Activated B cell treated with CpG ODN at 0.5 μM for 24 hours (primary cell): ENCODE measurements around the gene NF2. TPM values are rescaled to one million over a fixed set of nuclear protein-coding genes. Genes with fewer than 3 reads are reported as not detected.
A peak's percentile ranks its signal among the peaks of the same experiment; 100 is the strongest.
"Not testable (repeated sequence)": the region's sequence is repeated elsewhere in the genome, so short reads cannot be mapped to it uniquely, and the experiment has no call there.

Experiments used
- ATAC-seq: fragments of 200-7000 bp; cut with Tn5 transposase; one replicate; pipeline ENCODE4 v1.10.0; 2021; ENCODE audit warnings: low read depth, mild to moderate bottlenecking, moderate library complexity
- CTCF ChIA-PET: fragments of 350-600 bp; sonication (Branson Sonifier 250); formaldehyde crosslinking; loops from one replicate; lab custom pipeline; 2021; ENCODE audit warnings: antibody characterized with exemption; lab: Charles Lee
- POLR2A ChIA-PET: fragments of 350-600 bp; sonication (Branson Sonifier 250); formaldehyde crosslinking; loops from one replicate; lab custom pipeline; 2021; ENCODE audit warnings: antibody characterized with exemption; lab: Charles Lee
- DNase-seq: peaks from one replicate; pipeline ENCODE4 v3.0.0; 2022
- H3K27ac Mint-ChIP-seq: one replicate; pipeline ENCODE4 v1.8.0; 2020; ENCODE audit warnings: mixed read lengths
- H3K27me3 Mint-ChIP-seq: one replicate; pipeline ENCODE4 v1.8.0; 2021; ENCODE audit warnings: mixed read lengths
- H3K36me3 Mint-ChIP-seq: one replicate; pipeline ENCODE4 v1.8.0; 2021; ENCODE audit warnings: low read depth, mixed read lengths
- H3K4me1 Mint-ChIP-seq: one replicate; pipeline ENCODE4 v1.8.0; 2021; ENCODE audit warnings: mixed read lengths
- H3K4me3 Mint-ChIP-seq: one replicate; pipeline ENCODE4 v1.8.0; 2020; ENCODE audit warnings: mild to moderate bottlenecking, mixed read lengths
- H3K9me3 Mint-ChIP-seq: one replicate; pipeline ENCODE4 v1.8.0; 2020; ENCODE audit warnings: mixed read lengths
- CTCF ChIP-seq: fragments of 200-600 bp; IDR thresholded peaks from one replicate; pipeline ENCODE4 v1.8.0; 2022; ENCODE audit warnings: antibody characterized with exemption, mild to moderate bottlenecking
- intact Hi-C: fragments of 100-400 bp; cut with micrococcal nuclease; formaldehyde crosslinking; loops from one replicate; pipeline ENCODE4 v1.15.1; 2024
- total RNA-seq: library from RNA; stranded (reverse); gene quantifications from 2 replicates; pipeline ENCODE4 v1.2.3, GENCODE V29; 2022

NF2 gene
- total RNA-seq, 1 donor from 2014 or later: 30.3 TPM

GRCh38 chr22:29581799-29582198 lies 21.6 kb upstream of the NF2 start:
- ChIA-PET CTCF (no interaction called here), POLR2A (interaction anchor here (0.6 to 0.7 kb wide), 7 partner anchors 20 to 1387 kb away, joined by 3 to 8 read pairs (median 4); partner anchors contain the start of genes THOC5 and TUG1)
- DNase-seq: no peak
- no peak for TF ChIP-seq CTCF
- Mint-ChIP-seq H3K4me3 (peak overlapping the region; percentile 92), H3K9me3 (no peaks in the 10 kb centered on the region), H3K27me3 (no peaks in the 10 kb centered on the region), H3K27ac (peak overlapping the region; percentile 86), H3K4me1 (peaks cover 18% of the 10 kb centered on the region), H3K36me3 (no peaks in the 10 kb centered on the region)
- intact Hi-C loops: loop anchor here (1.0 to 2.0 kb wide), 5 partner anchors 22 to 843 kb away; partner anchors contain the start of genes AP1B1, MTFP1, NF2 and THOC5
- ATAC-seq: no peak

GRCh38 chr22:29584975-29585374 lies 18.5 kb upstream of the NF2 start:
- H3K9me3 Mint-ChIP-seq: no peaks in the 10 kb centered on the region
- DNase-seq (no peak), ATAC-seq (no peak)
- TF ChIP-seq CTCF: no peak
- POLR2A ChIA-PET: interaction anchor here (0.8 to 1.2 kb wide), 2 partner anchors 10 to 51 kb away, joined by 3 to 7 read pairs; no protein-coding TSS in a partner anchor
- H3K27me3 Mint-ChIP-seq: no peaks in the 10 kb centered on the region
- no peak overlapping the region for H3K27ac Mint-ChIP-seq
- no peaks in the 10 kb centered on the region for H3K36me3 Mint-ChIP-seq
- intact Hi-C loops: no loop called here
- CTCF ChIA-PET: no interaction called here
- peaks cover 17% of the 10 kb centered on the region for H3K4me1 Mint-ChIP-seq
- H3K4me3 Mint-ChIP-seq: no peak overlapping the region

DNA sequence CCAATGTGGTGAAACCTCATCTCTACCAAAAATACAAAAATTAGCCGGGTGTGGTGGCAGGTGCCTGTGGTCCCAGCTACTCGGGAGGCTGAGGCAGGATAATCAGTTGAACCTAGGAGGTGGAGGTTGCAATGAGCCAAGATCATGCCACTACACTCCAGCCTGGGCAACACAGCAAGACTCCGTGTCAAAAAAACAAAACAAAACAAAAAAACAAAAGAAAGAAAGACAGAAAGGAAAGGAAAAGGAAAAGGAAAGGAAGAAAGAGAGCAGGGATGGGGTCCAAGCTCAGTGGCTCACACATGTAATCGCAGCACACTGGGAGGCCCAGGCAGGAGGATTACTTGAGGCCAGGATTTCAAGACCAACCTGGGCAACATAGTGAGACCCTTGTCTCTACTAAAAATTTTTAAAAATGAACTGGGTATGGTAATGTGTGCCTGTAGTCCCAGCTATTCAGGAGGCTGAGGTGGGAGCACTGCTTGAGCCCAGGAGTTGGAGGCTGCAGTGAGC lies 17.2 kb upstream of the NF2 start:
- intact Hi-C loops, ATAC-seq, H3K27me3 Mint-ChIP-seq, DNase-seq, CTCF ChIA-PET, POLR2A ChIA-PET, H3K36me3 Mint-ChIP-seq, H3K4me3 Mint-ChIP-seq, H3K27ac Mint-ChIP-seq, H3K9me3 Mint-ChIP-seq: not testable (repeated sequence)
- H3K4me1 Mint-ChIP-seq: peaks cover 12% of the 10 kb centered on the region

DNA sequence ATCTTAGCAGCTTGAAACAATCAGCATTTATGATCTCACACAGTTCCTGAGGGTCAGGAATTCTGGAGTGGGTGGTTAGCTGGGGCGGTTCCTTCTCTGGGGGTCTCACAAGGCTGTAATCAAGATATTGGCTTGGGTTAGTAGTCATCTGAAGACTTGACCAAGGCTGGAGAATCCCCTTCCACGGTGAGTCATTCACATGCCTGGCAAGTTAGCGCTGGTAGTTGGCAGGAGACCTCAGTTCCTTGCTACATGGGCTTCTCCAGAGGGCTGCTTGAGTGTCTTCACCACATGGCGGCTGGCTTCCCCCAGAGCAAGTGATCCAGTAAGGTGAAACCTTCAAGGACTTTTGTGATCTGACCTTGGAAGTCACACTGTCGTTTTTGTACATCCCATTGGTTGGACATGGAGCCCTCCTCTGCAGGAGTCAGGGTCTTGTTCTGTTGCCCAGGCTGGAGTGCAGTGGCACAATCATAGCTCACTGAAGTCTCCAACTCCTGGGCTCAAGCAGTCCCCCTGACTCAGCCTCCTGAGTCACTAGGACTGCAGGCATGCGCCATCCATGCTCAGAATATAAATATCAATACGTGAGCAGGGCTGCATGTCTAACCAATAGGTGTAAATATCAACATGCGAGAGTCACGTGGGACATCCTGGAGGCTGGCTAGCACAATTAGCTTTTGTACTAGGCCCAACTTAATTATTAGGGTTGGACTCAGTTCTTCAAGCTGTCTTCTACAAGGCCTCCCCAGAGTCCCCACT lies 15.3 kb upstream of the NF2 start:
- Mint-ChIP-seq H3K4me1 (peaks cover 6% of the 10 kb centered on the region), H3K9me3 (no peaks in the 10 kb centered on the region), H3K27me3 (no peaks in the 10 kb centered on the region), H3K27ac (no peak overlapping the region), H3K36me3 (no peaks in the 10 kb centered on the region), H3K4me3 (no peak overlapping the region)
- intact Hi-C loops: no loop called here
- DNase-seq (no peak), ATAC-seq (no peak)
- no peak for TF ChIP-seq CTCF
- POLR2A ChIA-PET: interaction anchor here (0.6 kb wide), 1 partner anchor 196 kb away, joined by 6 read pairs; no protein-coding TSS in a partner anchor
- CTCF ChIA-PET: interaction anchor here (1.4 to 1.9 kb wide), 2 partner anchors 16 to 38 kb away, joined by 3 to 5 read pairs; no protein-coding TSS in a partner anchor

DNA sequence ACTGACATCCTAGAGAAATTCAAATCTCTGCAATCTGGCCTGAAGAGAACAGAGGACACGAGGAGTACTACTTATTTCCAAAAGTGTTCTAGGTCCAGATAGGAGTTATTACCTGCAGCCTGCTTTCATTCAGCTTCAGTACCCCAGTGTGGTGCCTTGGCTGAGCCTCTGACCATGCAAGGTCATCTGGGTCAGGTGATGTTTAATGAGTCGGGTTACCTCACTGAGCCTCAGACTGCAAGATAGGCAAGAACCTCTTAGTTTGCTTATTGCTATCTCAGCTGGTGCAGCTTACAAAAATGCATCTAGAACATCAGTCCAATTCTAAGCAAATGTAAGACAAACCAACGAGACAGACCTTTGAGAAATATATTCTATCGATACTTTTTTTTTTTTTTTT lies 9.5 kb upstream of the NF2 start:
- no peaks in the 10 kb centered on the region for H3K9me3 Mint-ChIP-seq
- H3K27ac Mint-ChIP-seq: no peak overlapping the region
- ChIA-PET POLR2A (interaction anchor here (0.7 kb wide), 1 partner anchor 39 kb away, joined by 8 read pairs; no protein-coding TSS in a partner anchor), CTCF (no interaction called here)
- H3K4me3 Mint-ChIP-seq: no peak overlapping the region
- intact Hi-C loops: loop anchor here (5.0 kb wide), 1 partner anchor 197 kb away; no protein-coding TSS in a partner anchor
- no peaks in the 10 kb centered on the region for H3K36me3 Mint-ChIP-seq
- DNase-seq (no peak), ATAC-seq (no peak)
- no peaks in the 10 kb centered on the region for H3K27me3 Mint-ChIP-seq
- H3K4me1 Mint-ChIP-seq: peaks cover 6% of the 10 kb centered on the region
- TF ChIP-seq CTCF: no peak

- H3K27me3 Mint-ChIP-seq, ATAC-seq, H3K4me1 Mint-ChIP-seq, DNase-seq, H3K36me3 Mint-ChIP-seq, H3K9me3 Mint-ChIP-seq, CTCF ChIA-PET, H3K4me3 Mint-ChIP-seq, H3K27ac Mint-ChIP-seq: not testable (repeated sequence)
- POLR2A ChIA-PET: interaction anchor here (1.1 kb wide), 1 partner anchor 10 kb away, joined by 3 read pairs; no protein-coding TSS in a partner anchor
- intact Hi-C loops: loop anchor here (5.0 kb wide), 1 partner anchor 197 kb away; no protein-coding TSS in a partner anchor
Observed at GRCh38 chr22:29594447-29594846, 9.0 kb upstream of the NF2 start.
